Right lobe of liver (tissue), 4 donors: Measurements from ENCODE around the gene IFNL4.

ENCODE experiments used
- CTCF ChIP-seq, 4 donors: fragments of 200-600 bp in 3 of 4; fragments of 450-650 bp in 1 of 4; IDR thresholded peaks; one replicate each; pipeline versions ENCODE4 v1.5.1 to v1.8.0; 2016 to 2022; ENCODE audit warnings: antibody characterized with exemption in 4 of 4, mild to moderate bottlenecking in 2 of 4
- POLR2A ChIP-seq: fragments of 450-650 bp; IDR thresholded peaks from one replicate; pipeline ENCODE4 v1.6.1; 2017; ENCODE audit warnings: antibody characterized with exemption, mild to moderate bottlenecking
- donor health status: DM: no; HTN: no; CAD: no.
- donor health status: DM: no; HTN: no; CAD: no.
- donor health status: DM: no; HTN: yes; CAD: no.

GRCh38 chr19:39237200-39238184 lies 11.2 kb downstream of the IFNL4 start:
- TF ChIP-seq CTCF (IDR thresholded peaks at IDR 0.05) (no peak), POLR2A (no peak)
